ENCODE data around the gene HES5. TPM values are rescaled to one million over a fixed set of nuclear protein-coding genes. Genes with fewer than 3 reads are reported as not detected.

The HES5 gene
- total RNA-seq, 1 donor from 2014 or later: 1.3 TPM

DNA sequence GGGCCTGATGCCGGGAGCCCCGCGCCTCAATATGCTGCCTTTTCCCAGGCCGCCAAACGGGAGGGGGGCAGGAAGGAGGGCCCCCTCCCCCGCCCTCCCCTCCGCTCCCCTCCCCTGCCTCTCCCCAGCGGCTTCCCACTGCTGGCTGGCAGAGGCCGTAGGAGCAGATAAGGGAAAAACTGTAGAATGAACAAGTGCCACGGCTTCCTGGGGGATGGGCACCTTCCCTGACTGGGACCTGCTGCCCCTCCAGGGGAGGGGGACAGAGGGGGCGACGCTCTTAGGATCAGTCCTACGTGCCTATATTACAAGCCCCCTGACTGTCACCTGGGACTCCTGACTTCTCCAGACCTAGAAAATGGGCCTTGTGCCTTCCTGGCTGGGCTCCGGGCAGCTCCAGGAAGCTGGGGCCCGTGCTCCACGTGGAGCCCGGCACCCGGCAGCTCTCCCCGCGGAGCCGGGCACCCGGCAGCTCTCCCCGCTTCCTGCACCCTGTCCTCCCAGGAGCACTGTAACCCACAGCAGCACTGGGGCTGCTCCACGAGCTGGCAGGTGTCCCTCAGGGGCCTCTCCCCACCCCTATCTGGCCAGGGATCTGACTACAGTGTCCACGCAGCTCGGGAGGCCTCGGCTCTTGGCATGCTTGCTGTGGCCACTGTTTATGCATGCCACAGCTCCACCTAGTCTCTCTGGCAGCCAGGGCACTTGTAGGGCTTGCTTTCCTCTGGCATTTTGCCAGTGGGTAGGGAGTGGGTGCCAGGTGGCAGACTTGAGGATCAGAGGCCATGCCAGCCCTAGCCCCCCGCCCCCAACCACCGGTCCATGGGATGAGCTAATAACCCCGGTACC lies 674 bp upstream of the HES5 start:
- ATAC-seq: no peak

GRCh38 chr1:2528966-2529783 lies 888 bp downstream of the HES5 start:
- ATAC-seq: no peak

DNA sequence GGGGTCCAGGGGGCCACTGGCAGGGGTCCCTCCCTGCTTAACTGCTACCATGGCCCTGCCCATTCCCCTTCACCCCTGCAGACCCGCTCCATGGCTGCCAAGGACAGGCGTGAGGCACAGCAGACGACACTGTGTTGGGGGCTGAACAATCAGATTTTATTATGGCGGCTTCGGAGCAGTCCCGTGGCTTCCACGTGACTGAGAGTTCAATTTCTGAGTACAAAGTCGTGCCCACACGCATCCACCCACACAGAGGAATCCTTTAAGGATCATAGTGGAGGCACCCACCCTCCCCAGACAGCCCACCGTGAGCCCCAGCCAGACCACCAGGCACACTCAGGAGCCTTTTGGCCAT lies 1.5 kb downstream of the HES5 start:
- ATAC-seq: no peak

DNA sequence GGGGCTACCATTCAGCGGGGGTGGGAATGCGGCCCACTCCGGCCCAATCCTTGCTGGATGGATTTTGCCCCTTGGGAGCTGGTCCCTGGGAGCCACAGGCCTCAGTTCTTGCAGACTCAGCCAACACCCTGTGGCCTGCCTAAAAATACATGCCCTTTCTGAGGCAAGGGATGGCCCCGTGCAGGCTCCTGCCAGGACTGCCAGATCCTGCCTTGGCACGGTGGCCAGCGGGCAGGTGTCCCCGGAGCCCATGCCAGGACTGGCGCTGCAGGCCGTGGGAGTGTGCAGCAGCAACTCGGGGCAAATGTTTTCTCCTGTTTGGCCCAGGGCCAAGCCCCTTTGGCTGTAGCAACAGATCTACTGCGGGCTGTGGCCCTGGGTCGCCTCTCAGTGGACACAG lies 2.0 kb downstream of the HES5 start:
- ATAC-seq: no peak

DNA sequence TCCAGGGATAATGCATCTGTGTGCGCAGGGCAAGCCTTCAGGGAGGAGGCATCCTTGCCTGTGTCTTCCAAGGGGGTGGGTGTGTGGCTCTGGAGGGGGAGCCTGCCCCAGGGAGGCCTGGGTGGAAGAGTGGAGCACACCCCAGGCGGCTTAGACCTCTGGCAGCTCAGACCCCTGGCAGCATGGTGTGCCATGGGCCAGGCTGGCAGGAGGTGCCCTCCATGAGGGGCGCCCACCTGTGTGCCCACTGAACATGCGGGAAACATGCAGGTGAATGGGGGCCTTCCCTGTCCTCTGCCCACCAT lies 2.6 kb downstream of the HES5 start:
- no peak for ATAC-seq

DNA sequence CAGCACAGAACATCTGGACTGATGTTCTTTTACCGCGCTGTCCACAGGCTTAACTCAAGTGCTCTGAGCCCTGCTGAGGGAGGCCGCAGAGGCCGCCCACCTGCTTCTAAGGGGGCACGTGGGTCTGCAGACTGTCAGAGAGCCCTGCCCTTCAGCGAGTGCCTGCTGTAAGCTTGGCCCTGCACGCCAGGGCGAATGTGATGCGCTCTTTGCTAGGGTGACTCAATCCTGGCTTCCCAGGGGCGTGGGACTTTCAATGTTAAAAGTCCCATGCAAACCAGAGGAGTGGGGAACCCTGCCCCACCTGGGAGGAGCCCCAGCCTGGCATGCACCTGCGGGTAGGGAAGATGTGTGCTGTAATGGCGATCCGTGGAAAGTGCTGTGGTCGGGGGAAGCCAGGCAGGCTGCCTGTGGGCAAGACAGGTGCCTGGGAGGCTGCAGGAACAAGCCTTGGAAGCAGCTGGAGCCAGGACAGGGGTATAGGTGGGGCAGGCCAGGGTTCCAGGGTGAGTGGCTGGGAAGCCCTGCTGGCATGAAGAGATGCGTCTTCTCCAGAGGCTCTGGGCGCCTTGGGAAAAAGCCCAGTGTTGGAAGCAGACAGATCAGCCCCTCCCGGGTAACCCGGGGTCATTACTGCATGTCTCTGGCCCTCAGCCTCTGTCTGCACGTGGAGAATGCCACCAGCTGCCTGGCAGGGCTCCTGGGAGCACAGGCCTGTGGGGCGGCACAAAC lies 3.1 kb downstream of the HES5 start:
- peak; percentile 67 for ATAC-seq

- peak; percentile 84 for ATAC-seq
Measured at GRCh38 chr1:2525920-2526823, 3.9 kb downstream of the HES5 start, which contains the start of gene PANK4. TSS of gene PANK4 (minus strand) at chr1:2526596. CDS start at chr1:2526587, 9 bp downstream.

DNA sequence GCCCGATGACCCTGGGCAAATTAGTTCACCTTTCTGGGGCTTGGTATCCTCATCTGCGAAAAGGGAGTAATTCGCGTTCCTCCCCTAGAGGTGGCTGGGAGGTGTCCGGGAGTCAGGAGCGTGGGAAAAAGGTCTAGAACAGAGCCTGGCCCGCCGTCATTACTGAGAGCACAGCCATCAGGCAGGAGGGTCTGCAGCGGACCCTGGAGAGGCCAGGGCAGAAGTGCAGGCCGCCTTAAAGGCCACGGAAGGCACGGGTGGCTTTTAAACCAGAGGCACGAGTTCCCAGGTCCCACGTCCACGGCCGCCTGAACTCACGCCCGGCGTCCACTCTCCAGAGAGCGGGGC lies 4.5 kb downstream of the HES5 start:
- no peak for ATAC-seq

DNA sequence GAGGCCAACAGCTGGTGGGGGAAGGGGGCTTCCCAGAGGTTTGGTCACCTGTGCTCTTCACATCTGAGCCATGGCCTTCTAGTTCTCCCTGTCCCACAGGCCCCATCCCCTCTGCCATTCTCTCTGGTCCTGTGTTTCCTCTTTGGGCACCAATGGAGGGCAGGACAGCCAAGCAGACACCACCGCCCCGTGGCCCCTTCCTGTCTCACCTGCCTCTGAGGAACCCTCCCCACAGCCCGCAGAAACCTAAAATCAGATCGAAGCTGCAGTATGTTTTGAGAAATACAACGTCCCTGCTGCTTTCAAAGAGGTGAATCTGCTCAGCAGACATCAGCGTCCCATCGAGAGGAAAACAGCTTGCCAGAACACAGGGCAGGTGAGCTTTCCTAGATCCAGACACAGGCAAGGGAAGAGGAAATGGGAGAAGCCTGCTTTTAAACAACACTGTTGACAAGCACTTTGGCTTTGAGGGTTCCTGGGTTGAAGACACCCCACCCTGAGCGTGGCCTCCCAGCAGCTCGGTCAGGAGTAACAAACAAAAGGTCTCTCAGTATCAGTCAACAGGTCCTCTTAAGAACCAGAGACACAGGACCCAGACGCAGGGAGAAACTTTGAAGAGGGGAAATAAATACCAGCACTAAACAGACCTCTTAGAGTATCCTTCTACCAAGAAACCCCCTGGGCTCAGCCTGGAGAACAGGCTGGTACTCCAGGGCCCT lies 6.0 kb downstream of the HES5 start:
- ATAC-seq: no peak

DNA sequence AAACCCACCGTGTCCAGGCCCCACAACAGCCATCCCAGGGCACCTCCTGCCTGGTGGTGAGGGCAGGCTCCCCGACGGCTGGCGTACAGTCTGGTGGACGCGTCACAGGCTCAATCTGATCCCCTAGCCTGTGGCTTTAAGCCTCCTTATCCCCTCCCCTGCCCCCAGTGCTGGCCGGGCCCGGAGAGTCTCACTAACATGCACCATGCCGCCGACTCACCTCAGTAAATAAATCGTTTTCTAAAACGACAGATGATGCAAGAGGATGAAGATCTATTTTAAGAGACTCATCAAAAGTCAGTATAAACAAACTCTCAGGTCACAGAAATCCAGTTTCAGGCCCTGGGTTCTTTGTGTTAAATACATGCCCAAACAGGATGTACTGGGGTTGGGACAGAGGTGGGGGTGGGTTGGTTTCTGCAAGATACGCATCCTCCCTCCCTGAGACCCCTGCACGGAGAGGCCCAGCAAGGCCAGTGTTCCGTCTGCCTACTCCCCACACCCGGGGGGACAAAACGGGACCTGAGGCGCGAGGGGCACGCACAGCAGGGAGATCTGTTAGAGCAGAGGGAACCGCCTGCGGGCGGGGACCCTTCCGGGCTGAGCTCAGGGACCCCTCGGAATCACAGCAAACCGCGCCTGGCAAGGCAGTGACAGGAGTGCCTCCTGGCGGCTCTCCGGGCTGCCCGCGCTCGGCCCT lies 6.7 kb downstream of the HES5 start:
- ATAC-seq: no peak

DNA sequence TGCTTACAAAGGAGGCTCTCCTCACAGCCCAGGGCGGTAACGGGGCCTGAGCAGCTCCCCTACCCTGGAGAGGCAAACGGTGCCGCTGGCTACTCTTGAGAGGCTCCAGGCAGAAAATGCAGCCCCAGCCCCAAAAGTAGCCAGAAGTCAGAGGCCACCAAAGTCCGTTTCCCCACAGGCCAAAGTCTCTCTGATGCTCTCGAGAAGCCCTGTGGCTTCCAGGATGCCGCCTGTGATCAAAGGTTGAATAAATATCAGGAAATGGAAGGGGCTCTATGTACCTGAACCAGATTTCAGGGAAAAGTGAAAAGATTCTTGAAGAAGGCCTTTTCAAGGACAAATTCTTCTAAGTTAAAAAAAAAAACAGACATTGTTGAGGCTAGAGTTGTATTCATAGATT lies 7.8 kb downstream of the HES5 start:
- no peak for ATAC-seq

GRCh38 chr1:2520806-2521205 lies 9.3 kb downstream of the HES5 start:
- no peak for ATAC-seq

GRCh38 chr1:2520206-2520605 lies 9.9 kb downstream of the HES5 start:
- no peak for ATAC-seq

DNA sequence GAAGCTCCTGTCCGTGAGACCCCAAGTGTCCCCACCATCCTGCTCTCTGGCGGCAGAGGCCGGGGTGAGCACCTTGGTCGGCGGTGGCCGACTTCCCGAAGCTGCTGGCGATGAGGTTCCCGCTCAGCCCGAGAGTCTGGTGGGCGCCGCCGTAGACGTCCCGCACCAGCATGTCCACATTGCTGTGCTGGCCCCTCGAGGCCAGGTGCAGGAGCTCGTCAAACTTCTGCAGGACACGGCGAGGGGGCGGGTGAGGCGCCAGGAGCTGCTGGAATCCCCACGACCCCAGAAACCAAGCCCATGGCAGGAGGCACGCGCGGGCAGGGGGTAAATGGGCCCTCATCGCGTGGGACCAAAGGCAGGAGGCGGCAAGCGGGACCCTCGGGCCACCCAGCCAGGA lies 10.3 kb downstream of the HES5 start:
- ATAC-seq: no peak

DNA sequence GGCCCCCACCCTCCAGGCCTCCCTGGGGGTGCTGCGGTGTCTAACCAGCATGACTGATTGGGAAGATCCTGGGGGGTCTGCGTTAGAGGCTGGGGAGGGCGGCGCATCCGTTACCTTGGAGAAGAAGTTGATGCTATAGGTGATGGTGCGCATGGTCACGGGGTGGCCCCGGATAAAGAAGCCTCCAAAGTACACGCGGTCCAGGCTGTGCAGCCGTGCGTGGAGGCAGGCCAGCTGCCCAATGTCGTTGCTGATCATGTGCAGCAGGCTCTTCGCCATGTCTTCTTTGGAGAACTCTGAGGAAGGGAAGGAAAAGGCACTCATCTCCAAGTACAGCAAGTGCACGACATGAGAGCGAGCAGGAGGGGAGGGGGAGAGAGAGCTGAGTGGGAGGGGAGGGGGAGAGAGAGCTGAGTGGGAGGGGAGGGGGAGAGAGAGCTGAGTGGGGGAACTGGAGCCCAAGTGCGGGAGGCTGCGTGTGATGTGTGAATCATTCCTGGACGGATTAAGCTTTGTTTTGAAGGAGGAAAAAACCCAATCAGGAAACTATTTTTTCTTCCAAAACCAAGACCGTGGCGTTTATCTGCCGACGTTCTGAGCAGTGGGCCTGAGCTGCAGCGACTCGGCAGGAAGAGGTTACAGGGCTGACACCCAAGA lies 10.9 kb downstream of the HES5 start:
- ATAC-seq: no peak

- no peak for ATAC-seq
Measured at GRCh38 chr1:2518528-2518927, 11.5 kb downstream of the HES5 start.

DNA sequence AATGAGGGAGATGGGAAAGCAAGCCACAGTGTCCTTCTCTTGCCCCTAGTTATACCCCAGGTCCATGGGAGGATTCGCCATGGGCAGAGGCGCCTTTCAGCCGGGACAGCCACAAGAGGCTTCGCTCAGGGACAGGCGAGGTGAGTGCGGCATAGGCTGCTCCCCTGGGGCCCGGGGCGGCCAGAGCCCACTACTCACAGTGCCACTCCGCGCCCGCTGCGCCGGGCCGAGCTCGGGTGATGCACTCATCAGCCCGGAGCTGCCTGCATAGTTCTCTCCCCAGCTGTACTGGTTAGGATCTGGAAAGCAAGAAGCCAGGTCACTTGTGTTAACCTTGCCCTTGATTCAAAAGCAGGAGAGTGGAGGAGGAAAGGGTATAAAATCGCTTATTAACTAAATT lies 12.1 kb downstream of the HES5 start:
- no peak for ATAC-seq

DNA sequence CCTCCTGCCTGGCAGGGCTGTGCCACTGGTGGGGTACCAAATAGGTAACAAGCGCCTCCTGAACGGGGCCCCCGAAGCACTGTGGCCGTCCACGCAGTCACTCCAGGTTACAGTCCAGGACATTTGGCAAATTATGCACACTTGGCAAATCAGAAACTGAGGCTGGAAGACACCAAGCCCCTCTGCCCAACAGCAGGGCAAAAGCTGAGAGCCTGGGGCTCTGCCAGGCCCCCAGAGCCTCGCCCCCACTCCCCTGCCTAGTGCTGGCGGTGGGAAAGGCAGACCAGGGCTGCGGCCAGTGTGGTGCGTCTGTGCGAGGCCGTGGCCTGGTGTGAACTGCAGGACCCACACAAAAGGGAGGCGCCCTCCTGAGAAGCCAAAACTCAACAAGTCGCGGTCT lies 13.1 kb downstream of the HES5 start:
- no peak for ATAC-seq

- no peak for ATAC-seq
Measured at GRCh38 chr1:2516124-2516523, 13.9 kb downstream of the HES5 start.

DNA sequence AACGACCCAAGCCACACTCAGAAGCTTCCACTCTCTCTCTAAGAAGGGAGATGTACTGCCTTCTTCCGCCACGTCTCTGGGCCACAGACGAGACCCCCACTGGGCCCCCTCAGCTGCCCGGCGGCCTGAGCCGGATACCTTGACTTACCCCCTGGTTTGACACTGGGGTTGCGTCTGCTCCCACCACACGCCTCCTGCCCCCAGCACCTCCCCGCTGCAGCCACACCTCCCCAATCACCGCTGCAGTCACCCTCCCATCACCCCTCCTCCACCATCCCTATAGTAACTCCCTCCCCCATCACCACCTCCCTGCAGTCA lies 14.3 kb downstream of the HES5 start:
- no peak for ATAC-seq
